ENCODE data around the gene ATXN1L.
"Not testable (repeated sequence)": the region's sequence is repeated elsewhere in the genome, so short reads cannot be mapped to it uniquely, and the experiment has no call there.

ATXN1L gene

GRCh38 chr16:71852561-71852960 lies 6.8 kb downstream of the ATXN1L start:
- no peak for DNase-seq

- no peak for DNase-seq
These were observed 7.6 kb downstream of the ATXN1L start for GRCh38 chr16:71853413-71853812.

- DNase-seq, result no peak
These were observed 8.7 kb downstream of the ATXN1L start for GRCh38 chr16:71854369-71854948.

GRCh38 chr16:71855937-71856662 lies 10.3 kb downstream of the ATXN1L start:
- no peak for DNase-seq

GRCh38 chr16:71859762-71860521 lies 14.2 kb downstream of the ATXN1L start:
- DNase-seq, result no peak

- DNase-seq, result no peak
These were observed 18.2 kb downstream of the ATXN1L start for GRCh38 chr16:71863995-71864394.

GRCh38 chr16:71865173-71865863 lies 19.5 kb downstream of the ATXN1L start:
- DNase-seq, result no peak

- DNase-seq, result not testable (repeated sequence)
These were observed 21.4 kb downstream of the ATXN1L start for GRCh38 chr16:71867175-71867574.

GRCh38 chr16:71867939-71868338 lies 22.2 kb downstream of the ATXN1L start:
- DNase-seq, result no peak

- DNase-seq, result no peak
These were observed 23.3 kb downstream of the ATXN1L start for GRCh38 chr16:71869089-71869488.

- no peak for DNase-seq
These were observed 25.0 kb downstream of the ATXN1L start for GRCh38 chr16:71870818-71871217.

GRCh38 chr16:71873199-71873598 lies 27.4 kb downstream of the ATXN1L start:
- no peak for DNase-seq

- DNase-seq, result no peak
These were observed 33.1 kb downstream of the ATXN1L start for GRCh38 chr16:71878911-71879310.

GRCh38 chr16:71880176-71880575 lies 34.4 kb downstream of the ATXN1L start:
- DNase-seq, result no peak

GRCh38 chr16:71882505-71883167 lies 36.9 kb downstream of the ATXN1L start:
- DNase-seq, result peak; percentile 72

- peak; percentile 52 for DNase-seq
These were observed 37.5 kb downstream of the ATXN1L start for GRCh38 chr16:71883168-71883848.

GRCh38 chr16:71883849-71884638 lies 38.3 kb downstream of the ATXN1L start, which contains the start of gene ZNF821:
Gene ZNF821, minus strand, starts transcription at chr16:71884182. Its CDS starts 4,236 bp downstream, at chr16:71879946.
- peak; percentile 71 for DNase-seq

GRCh38 chr16:71885261-71885650 lies 39.5 kb downstream of the ATXN1L start:
- DNase-seq, result no peak

- DNase-seq, result no peak
These were observed 43.4 kb downstream of the ATXN1L start for GRCh38 chr16:71889147-71889546.

GRCh38 chr16:71893888-71894228 lies 48.1 kb downstream of the ATXN1L start:
- no peak for DNase-seq

- peak; percentile 40 for DNase-seq
These were observed 48.6 kb downstream of the ATXN1L start for GRCh38 chr16:71894229-71894920.

Data from activated CD4-positive, alpha-beta T cell treated with anti-CD3 and anti-CD28 coated beads, Interleukin-2, amount 50 U/mL, for 1 hour (primary cell).